Measurements from ENCODE around the gene GOLGA8S. TPM values are rescaled to one million over a fixed set of nuclear protein-coding genes. Genes with fewer than 3 reads are reported as not detected.

GOLGA8S gene
- total RNA-seq, 2 donors from 2014 or later, result 0.08 TPM; not detected in 1

Other genes with a start within 250 kb of the GOLGA8S start
- gene GOLGA6L1, start 217.9 kb upstream of the GOLGA8S start, total RNA-seq, result not detected
- not detected for gene GOLGA6L26, start 20.6 kb upstream of the GOLGA8S start, total RNA-seq
- not detected for gene GOLGA6L2, start 92.5 kb downstream of the GOLGA8S start, total RNA-seq
- 1 to 10 TPM in 1 of 2 donors, not detected in 1; 1.0 TPM for gene MKRN3, start 210.9 kb downstream of the GOLGA8S start, total RNA-seq

All from colonic mucosa (tissue), 2 donors.